HT-29 (cell line): ENCODE measurements around the gene TYMP. TPM values are rescaled to one million over a fixed set of nuclear protein-coding genes. Genes with fewer than 3 reads are reported as not detected.
"Not testable (repeated sequence)": the region's sequence is repeated elsewhere in the genome, so short reads cannot be mapped to it uniquely, and the experiment has no call there.

Source experiments
- DNase-seq: peaks from one replicate; pipeline ENCODE4 v3.0.0-alpha.2; 2015; ENCODE audit warnings: low spot score
- total RNA-seq: library from RNA; depleted of rRNA; stranded (reverse); fragments of >200 nt; shearing (Covaris generic); gene quantifications from 2 replicates; pipeline ENCODE4 v1.2.3, GENCODE V29; 2014

The TYMP gene
- total RNA-seq, 1 experiment from 2014 or later = 7.4 TPM

DNA sequence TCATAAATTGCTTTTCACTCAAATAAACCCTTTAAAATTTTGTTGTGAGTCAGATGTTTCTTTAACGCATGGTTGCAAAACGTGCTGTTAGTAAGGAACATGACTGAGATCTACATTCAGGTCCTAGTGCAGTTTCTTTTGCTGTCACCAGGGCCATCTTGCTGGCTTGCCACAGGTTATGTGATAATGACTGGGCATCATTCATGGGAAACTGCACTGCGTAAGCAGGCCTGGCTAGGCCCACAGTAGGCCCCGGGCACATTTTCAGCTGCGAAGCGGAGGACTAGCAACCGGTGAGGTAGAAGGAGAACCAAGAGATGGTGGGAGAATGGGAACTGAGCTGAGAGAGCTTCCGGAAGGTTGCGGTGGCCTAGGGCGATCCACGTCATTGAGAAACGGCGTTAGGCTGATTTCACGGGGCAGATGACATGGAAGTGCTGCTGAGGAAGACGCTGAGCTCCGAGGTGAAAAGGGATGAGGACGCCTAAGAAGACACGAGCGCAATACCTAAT is 12.7 kb upstream of the TYMP start:
- DNase-seq = no peak

DNA sequence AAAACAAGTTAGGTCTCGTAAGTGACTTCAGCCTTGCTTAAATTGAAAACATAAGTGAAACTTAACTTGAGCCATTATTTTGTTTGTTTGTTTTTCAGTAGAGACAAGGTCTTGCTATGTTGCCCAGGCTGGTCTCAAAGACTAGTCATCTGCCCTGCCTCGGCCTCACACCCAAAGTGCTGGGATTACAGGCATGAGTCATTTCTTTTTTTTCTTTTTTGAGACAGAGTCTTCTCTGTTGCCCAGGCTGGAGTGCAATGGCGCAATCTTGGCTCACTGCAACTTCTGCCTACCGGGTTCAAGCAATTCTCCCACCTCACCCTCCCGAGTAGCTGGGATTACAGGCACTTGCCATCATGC is 11.8 kb upstream of the TYMP start:
- not testable (repeated sequence) for DNase-seq

DNA sequence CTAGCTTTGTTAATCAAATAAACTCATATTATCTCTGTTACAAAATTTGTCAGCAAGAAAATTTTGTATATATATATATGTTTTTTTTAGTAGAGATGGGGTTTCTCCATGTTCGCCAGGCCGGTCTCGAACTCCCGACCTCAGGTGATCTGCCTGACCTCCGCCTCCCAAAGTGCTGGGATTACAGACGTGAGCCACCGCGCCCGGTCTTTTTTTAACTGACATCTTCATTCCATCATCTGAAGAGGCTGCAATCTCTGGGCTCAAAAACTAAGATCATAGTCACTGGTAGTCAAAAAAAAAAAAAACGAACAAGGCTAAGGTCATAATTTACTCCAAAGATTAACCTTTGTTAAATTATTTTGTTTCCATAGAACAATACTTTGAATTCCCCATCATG is 10.6 kb upstream of the TYMP start:
- no peak for DNase-seq

DNA sequence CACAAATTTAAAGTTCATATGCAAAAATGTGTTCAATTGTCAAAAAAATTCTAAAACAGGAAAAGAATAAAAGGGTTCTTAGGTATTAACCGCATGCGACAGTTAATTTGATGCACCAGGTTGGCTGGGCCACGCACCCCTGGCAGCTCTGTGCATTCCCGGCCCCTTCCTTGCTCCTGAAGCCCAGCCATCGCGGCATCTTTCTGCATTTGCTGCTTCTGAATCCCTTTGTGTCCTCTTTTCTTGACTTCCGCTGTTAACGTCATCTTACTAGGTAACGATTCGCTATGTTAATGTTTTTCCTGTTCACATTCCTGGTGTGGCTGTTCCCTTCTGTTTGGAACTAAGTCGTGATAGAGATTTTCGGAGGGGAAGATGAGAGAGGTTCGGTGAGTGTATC is 8.0 kb upstream of the TYMP start:
- no peak for DNase-seq

DNA sequence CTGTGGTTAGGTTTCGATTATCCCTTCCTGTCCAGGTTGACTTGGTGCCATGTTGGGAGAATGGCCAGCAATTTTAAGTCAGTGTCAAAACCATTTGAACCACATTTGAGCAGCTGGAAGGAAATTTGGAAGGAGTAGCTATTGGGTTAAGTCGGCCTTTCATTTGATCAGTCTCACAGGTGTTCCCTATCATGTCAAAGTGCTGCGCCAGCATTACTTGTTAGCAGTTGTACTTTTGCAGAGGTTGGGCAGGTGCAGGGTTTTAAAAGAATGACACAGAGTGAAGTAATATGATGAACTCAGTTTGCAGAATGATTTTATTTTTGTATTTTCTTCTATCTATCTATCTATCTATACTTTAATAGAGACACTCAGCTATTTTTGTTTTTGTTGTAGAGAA is 6.4 kb upstream of the TYMP start:
- no peak for DNase-seq

DNA sequence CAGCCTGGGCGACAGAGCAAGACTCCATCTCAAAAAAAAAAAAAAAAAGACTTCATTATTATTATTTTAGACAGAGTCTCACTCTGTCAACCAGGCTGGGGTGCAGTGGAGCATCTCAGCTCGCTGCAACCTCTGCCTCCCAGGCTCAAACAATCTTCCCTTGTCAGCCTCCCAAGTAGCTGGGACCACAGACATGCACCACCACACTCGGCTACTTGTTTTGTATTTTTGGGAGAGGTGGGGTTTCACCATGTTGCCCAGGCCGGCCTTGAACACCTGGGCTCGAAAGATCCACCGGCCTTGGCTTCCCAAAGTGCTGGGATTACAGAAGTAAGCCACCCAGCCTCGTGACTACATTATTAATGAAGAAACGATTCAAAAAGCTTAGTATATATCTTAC is 5.3 kb upstream of the TYMP start:
- DNase-seq = no peak

DNA sequence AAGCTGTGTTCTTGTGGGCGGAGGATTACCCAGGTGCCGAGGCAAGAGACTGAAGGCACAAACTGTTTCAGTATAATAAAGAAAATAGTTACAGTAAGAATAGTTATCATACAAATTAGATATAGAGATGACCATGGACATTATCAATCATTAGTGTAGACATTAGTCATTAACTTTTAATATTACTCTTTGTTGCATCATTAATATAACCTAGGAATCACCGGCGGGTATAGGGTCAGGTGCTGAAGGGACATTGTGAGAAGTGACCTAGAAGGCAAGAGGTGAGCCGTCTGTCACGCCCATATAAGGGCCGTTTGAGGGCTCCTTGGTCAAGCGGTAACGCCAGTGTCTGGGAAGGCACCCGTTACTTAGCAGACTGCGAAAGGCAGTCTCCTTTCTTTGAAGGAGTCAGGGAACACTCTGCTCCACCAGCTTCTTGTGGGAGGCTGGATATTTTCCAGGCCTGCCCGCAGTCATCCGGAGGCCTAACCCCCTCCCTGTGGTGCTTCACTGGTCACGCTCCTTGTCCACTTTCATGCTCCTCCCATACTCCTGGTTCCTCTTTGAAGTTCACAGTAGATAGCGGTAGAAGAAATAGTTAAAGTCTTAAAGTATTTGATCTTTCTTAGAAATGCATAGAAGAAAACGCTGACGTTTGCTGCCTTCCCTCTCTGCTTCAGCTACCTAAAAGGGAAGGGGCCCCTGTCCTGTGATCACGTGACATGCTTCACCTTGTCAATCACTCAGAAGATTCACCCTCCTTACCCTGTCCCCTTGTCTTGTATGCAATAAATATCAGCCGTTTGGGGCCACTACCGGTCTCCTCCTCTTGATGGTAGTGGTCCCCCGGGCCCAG is 4.3 kb upstream of the TYMP start:
- not testable (repeated sequence) for DNase-seq

DNA sequence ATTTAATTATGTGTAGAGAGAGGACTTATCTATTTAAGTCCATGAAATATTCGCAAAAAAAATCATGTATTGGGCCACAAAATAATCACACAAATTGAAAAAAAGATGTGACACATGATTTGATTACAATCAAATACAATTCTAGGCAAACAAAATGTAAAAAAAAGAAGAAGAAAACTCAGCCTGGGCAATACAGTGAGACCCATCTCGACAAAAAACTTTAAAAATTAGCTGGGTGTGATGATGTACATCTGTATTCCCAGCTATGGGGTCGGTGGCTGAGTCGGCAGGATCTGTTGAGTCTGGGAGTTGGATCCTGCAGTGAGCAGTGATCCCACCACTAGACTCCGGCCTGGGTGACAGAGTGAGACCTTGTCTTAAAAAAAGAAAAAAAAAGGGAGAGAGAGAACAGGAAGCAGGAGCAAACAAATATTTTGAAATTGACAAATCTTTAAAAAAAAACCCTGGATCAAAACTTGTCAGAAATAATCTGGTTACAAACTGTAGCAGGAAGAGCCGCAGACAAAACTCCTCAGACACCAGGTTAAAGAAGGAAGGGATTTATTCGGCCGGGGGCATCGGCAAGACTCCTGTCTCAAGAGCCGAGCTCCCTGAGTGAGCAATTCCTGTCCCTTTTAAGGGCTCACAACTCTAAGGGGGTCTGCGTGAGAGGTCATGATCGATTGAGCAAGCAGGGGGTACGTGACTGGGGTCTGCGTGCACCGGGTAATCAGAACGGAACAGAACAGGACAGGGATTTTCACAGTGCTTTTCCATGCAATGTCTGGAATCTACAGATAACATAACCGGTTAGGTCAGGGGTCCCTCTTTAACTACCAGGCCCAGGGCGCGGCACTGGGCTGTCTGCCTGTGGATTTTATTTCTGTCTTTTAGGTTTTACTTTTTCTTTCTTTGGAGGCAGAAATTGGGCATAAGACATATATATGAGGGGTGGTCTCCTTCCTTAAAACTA is 3.3 kb upstream of the TYMP start:
- DNase-seq = no peak

DNA sequence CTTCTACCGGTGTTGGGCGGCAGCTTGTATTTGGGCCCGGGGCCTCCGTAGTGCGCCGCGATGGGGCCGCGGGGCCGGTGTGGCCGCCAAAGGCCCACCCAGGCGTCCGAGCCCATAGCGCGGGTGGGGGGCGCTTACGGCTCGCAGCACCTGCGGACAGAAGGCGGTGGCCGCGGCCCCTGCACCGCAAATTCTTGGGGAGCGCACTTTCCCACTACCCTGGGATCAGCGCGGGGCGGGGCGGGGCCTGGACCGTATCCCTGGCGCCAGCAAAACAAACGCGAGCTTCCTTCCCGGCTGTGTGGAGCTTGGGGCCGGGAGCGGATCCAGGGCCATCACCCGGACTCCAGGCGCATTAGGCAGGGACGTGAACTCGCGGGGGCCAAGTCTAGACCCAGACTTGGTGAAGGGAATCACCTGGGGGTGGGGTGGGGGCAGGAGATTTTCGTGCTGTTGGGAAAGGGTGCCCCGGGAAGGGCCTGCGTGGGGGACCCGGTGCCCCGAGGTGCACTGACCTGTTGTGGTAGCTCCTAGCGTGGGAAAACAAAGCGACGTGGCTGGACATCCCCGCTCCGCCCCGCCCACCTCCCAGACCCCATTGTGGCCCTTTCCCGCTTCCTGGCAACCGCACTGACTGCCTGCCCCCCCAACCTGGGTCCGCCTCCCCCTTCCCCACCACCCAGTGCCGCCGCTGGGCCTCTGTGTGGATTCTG is 2.3 kb upstream of the TYMP start:
- DNase-seq = peak; percentile 35

DNA sequence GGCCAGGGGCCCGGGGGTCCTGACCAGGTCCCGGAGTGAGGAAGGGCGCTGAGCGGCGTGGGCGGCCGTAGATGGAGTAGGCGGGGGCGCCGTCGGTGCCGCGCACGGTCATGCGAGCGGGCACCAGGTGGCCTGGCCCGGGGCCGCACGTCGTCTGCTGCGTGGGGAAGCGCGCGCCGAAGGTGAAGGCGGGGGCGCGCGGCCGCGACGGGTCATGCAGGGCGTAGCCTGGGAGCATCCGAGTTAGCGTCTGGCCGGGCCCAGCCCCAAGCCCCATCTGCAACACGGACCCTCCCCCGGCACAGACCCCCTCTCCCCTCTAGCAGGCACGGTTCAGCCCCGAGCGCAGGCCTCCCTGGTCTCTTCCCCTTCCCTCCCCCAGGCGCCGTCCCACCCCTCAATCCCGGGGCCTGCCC is 1.7 kb upstream of the TYMP start:
- peak; percentile 17 for DNase-seq

DNA sequence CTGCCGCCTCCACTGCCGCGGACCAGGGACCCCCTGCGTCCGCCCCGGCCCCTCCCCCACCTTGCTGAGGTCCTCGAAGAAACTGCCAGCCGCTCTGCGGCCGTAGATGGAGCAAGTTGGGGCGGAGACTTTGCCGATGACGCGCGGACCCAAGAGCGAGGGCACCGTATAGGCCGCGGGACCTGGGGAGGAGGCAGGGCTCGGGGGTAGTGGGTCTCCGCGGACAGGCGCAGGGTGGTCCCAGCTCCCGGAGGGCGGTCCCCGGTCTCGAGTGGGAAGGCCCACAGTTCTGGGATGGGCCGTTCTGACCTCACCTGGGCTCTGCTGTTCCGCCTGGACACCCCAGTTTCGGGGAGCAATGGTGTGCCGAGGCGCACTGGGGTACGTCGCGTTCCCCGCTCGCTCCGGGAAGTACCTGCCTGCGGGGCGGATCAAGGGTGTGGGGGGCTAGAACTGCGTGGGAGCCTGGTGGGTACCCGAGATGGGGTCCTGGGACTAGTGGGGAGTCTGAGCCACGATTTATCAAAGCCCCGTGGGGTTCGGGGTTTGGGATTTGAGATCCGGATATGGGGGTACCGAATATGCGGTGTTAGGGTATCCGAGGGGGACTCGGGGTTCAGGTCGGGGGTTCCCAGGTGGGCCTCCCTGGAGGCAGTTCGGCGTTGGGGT is 1.2 kb upstream of the TYMP start:
- DNase-seq = peak; percentile 50

DNA sequence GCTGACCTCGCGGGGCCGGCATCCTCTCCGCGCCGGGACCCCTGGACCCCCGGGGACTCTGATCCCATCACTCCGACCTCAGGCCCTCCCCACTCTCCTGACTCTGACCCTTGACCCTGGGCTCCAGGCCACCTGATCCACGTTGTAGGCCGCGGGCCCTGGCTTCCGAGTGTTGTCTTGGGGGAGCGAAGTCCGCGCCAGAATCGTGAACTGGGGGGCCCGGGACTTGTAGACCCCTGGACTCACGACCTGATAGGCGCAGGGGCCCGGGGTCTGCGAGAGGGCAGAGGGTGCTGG is 716 bp upstream of the TYMP start:
- no peak for DNase-seq

DNA sequence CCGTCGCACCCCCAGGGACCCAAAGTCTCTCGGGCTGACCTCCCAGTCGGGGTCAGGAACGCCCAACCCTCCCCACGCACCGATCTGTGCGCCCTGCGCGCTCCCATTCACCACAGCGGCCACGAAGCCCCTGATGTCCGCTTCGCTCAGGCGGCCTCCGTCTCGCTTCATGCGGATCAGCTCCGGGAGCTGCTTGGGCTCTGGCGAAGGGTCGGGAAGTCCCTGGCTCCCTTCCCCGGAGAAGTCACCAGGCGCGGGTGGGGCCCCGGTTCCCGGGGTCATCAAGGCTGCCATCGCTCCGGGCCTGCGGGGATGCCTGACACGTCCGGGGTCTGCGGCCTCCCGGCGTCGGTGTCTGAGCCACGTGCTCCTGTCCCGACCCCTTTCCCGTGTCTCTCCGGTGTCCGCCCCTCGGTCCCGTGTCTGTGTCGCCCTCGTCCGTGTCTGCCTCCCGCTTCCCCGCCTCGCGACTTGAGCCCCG is 356 bp downstream of the TYMP start:
- DNase-seq = no peak

DNA sequence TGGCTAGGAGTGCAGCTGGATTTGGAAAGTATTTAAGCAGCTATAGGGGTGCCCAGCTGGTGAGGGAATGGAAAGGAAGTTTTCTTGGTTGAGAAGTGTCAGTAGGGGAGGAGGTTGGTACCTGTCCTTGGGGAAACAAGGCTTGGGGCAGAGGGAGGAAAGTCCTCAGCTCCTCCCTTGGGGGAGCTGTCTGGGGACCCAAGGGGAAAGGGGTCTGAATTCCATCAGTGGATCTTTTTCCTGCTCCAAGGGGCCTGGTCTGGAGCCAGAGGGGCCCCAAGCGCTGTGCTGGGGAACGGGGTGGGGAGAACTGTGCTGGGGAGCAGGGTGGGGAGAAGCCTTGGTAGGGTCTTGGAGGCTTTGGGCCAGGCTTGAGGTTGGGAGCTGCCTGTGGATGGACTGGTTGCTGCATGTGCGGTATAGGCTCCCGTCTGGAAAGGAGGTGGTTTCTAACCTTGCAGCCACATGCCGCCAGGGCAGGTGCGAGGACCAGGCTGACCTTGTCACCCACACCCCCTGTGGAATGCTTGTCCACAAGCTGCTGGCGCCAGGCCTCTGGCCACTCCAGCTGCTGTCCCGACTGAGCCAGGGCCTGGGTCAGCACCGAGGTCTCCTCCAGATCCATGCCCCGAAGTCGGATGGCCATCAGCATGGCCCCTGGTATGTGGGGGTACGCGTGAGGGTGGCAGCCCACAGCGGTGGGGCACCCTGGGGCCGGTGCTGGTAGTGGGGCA is 963 bp downstream of the TYMP start:
- no peak for DNase-seq

DNA sequence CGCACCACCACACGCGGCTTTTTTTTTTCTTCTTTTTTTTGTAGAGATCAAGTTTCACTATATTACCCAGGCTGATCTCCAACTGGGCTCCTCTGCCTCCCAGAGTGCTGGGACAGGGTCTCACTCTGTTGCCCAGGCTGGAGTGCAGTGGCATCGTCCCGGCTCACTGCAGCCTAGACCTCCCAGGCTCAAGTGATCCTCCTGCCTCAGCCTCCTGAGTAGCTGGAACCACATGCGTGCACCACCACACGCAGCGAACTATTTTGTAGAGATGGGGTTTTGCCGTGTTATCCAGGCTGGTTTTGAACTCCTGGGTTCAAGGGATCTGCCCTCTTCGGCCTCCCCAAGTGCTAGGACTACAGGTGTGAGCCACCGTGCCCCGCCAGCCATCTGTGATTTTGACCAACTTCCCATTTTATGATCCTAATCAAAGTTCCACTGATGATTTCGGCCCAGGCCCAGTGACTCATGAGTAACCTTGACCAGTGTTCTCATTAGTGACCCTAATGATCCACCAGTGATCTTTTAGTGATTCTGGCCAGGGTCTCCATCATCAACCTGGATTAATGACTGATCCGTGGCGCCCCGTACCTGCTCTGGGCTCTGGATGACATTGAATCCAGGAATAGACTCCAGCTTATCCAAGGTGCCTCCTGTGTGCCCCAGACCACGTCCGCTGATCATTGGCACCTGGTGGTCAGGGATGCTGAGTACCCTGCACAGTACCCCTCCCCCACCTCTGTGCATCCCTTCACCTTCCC is 1.7 kb downstream of the TYMP start:
- DNase-seq = no peak

DNA sequence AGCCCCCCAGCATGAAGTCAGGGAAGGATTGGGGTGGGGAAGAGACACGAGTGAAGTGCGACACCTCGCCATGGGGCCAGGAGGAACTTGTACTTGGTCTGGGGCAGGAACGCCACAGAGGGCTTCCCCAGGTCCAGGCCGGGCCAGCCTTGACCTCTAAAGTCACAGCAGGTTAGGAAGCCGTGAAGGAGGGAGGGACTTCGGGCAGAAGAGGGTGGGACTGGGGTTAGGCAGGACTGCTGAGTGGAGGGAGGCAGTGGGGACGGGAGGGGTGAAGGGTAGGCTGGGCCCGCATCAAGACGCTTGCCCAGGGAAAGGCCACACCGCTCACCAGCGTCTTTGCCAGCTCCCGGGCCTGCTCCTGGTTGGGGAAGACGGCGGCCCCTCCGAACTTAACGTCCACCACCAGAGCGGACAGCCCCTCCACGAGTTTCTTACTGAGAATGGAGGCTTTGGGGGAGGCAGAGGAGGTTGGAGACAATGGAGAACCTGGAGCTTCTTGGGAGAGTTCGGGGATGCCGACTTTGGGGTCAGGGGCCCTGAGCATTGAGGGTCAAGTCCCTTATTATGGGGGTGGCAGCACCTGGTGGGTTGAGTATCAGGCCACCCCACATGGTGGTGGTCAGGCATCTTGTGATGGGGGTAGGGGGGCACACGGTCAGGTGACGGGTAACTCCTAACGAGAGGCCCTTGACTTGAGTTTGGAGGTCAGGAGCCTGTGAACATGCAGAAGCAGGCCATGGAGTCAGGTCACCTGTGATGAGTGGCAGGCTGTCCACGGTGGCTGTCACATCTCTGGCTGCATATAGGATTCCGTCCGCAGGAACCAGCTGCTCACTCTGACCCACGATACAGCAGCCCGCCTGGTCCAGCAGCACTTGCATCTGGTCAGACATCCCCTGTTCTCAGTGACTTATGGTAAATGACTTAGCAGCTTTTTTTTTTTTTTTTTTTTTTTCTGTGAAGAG is 2.7 kb downstream of the TYMP start:
- peak; percentile 19 for DNase-seq

DNA sequence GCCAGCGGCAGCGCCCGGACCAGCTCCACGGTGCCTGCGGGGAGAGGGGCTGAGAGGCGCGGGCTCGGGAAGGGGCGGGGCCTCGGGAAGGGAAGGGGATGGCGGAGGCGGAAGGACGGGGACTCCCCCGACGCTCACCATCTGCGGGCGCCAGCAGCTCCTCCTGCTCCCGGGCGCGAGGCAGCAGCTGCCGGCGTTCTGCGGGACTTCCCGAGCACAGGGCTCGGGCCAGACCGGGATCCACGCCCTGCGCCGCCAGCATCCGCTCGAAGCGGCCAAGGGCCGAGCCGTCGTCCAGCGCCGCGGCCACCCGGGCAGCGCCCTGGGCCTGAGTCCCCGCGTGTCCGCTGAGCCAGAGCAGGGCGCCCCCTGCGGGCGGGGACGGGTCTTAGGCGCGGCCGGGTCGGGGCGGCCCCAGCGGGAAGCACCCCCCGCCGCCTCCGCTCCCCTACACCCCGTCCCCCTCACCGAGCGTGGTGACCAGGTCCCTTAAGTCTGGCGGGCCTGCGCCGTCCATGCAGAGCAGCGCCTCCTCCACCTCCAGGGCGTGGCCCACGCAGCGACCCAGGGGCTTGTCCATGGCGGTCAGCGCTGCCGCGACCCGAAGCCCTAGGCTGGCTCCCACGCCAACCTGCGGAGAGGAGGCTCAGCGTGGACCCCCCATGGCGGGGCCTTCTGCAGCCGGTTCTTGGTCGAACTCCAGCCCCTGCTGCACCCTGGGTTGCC is 3.5 kb downstream of the TYMP start:
- DNase-seq = peak; percentile 19

DNA sequence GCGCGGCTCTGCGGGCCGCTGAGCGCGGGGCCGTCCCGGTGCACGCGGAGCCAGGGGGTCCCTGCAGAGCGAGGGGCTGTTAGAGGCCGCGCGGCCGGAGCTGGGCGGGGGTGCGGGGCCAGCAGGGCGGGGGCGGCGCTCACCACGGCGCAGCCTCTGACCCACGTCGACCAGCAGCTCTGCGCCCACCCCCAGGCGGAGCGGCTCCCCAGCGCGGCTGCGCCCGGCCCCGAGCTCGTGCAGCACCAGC is 4.0 kb downstream of the TYMP start:
- DNase-seq = no peak
